ENCODE results near the gene FAM131A.

FAM131A gene

GRCh38 chr3:184361932-184362667, 24.7 kb downstream of the FAM131A start (continued):
- TF ChIP-seq ZNF518A (tag by site-specific recombination; conservative IDR thresholded peaks at IDR 0.05; ENCODE audit: low read depth) (no peak), ZNF341 (tag by site-specific recombination; IDR thresholded peaks at IDR 0.05; ENCODE audit: low read depth) (peak; percentile 99), KLF7 (tag by site-specific recombination; IDR thresholded peaks at IDR 0.05; ENCODE audit: borderline replicate concordance) (0 out of 2 replicates have a peak, but pooled peaks have one; percentile 32), GLIS2 (tag by site-specific recombination; IDR thresholded peaks at IDR 0.05) (peak; percentile 8; the same call in 1 of the 2 replicates), ZBTB17 (tag by site-specific recombination; IDR thresholded peaks at IDR 0.05) (peak; percentile 86), ZBTB48 (tag by site-specific recombination; IDR thresholded peaks at IDR 0.05) (peak; percentile 54), ZNF211 (tag by site-specific recombination; IDR thresholded peaks at IDR 0.05; ENCODE audit: low read depth) (no peak), ZBTB8A (tag by site-specific recombination; IDR thresholded peaks at IDR 0.05) (peak; percentile 80), SP3 (tag by site-specific recombination; IDR thresholded peaks at IDR 0.05) (peak; percentile 81), ZNF404 (tag by site-specific recombination; IDR thresholded peaks at IDR 0.05) (no peak), HIC1 (tag by site-specific recombination; IDR thresholded peaks at IDR 0.05) (peak; percentile 96), ZNF423 (tag by site-specific recombination; IDR thresholded peaks at IDR 0.05) (peak; percentile 63; the same call in 1 of the 2 replicates), KLF17 (tag by site-specific recombination; IDR thresholded peaks at IDR 0.05) (0 out of 2 replicates have a peak, but pooled peaks have one; percentile 3), ZBTB11 (tag by site-specific recombination; conservative IDR thresholded peaks at IDR 0.05; ENCODE audit: low read depth) (peak; percentile 83), ZNF366 (tag by site-specific recombination; conservative IDR thresholded peaks at IDR 0.05) (peak; percentile 84), ZNF335 (tag by site-specific recombination; conservative IDR thresholded peaks at IDR 0.05) (0 out of 2 replicates have a peak, but pooled peaks have one; percentile 11), ZNF76 (tag by site-specific recombination; IDR thresholded peaks at IDR 0.05; ENCODE audit: borderline replicate concordance, low read depth) (peak; percentile 67; the same call in 1 of the 2 replicates), ZNF433 (tag by site-specific recombination; IDR thresholded peaks at IDR 0.05; ENCODE audit: low read depth) (no peak), ZFHX2 (tag by site-specific recombination; conservative IDR thresholded peaks at IDR 0.05) (peak; percentile 88), KLF1 (tag by site-specific recombination; IDR thresholded peaks at IDR 0.05) (0 out of 2 replicates have a peak, but pooled peaks have one; percentile 7)
